Hematopoietic multipotent progenitor cell treated with erythropoietin and hydrocortisone succinate and interleukin-3 and kit ligand, for 17 days (in vitro differentiated cells): ENCODE data around the gene CHST12.
"Not testable (repeated sequence)": the region's sequence is repeated elsewhere in the genome, so short reads cannot be mapped to it uniquely, and the experiment has no call there.

Experiments
- DNase-seq: peaks from one replicate; pipeline ENCODE4 v3.0.0-alpha.2; 2015; ENCODE audit warnings: low spot score

Gene CHST12

DNA sequence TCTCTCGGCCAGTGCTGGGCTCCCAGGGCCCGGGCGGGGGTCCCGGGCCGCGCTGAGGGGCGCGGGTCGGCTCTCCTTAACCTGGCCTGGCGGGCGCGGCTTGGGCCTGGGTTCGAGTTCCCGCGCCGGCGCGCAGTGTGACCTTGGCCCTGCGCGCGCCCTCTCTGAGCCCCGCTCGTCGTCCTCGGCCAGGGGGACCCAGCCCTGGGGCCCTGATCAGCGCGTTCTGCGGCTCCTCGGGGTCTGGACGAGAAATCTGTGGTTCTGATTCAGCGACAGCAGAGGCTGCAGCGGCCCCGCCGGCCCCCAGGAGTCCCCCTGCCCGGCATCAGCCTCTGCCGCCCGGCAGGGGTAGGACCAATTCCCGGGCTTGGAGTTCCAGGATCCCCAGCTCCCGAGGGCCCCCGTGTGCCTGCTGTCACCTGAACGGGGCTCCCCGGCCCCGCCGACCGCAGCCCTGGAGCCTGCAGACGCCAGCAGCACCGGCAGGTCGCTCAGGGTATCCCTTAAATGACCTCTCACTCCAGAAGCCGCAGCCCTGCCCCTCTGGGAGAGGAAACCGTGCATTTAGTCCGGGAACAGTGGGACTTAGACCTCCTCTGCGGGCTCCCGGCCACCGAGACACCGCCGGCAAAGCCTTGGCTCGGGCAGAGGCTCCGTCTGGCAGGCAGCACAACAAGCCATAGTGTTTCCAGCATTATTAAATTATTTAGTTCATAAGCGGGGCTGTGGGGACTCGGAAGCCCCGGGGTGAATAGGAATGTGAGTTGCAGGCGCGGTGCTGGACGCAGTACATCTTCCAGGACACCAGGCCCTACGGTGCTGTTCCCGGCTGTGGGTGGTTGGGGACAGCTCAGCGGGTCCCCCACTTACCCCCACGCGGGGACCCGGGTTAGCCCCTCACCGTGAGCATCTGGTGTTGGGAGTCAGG is 572 bp downstream of the CHST12 start:
- no peak for DNase-seq

GRCh38 chr7:2404714-2405119 is 1.3 kb downstream of the CHST12 start:
- peak; percentile 13 for DNase-seq

- DNase-seq: no peak
Measured at GRCh38 chr7:2405201-2405600, 1.8 kb downstream of the CHST12 start.

DNA sequence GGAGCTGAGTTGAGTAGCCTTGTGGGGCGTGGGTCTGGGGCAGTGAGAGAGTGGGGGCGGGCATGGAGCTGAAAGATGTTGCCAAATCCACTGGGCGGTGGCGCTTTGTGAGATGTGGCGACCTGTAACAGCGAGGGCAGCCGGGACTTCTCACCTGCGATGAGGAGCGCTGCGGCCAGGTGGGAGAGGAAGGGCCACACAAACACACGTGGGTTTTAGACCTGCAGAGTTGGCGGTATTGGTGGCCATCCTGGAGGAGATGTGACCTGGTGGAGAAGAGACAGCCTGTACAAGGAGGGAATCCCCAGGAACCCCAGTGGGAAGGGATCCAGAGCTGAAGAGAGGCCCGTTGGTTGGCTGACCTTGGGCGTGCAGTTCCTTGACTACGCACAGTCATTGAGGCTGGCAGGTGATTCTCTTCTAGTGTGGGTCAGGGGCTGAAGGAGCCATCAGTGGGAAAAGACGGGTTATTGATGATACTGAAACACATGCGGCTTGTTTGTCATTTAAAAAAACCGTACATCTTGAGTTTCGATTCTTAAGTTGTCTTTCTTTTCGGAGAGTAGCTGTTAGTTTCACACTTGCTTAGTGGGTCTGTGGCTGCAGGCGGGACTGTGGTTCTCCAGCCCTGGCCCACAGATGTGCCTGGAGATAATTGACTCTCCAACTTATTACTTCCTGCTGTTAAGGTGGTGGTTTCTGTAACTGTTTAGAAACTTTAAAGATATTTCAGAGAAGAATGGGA is 2.4 kb downstream of the CHST12 start:
- DNase-seq: peak; percentile 50

- DNase-seq: no peak
Measured at GRCh38 chr7:2409745-2410414, 6.5 kb downstream of the CHST12 start.

DNA sequence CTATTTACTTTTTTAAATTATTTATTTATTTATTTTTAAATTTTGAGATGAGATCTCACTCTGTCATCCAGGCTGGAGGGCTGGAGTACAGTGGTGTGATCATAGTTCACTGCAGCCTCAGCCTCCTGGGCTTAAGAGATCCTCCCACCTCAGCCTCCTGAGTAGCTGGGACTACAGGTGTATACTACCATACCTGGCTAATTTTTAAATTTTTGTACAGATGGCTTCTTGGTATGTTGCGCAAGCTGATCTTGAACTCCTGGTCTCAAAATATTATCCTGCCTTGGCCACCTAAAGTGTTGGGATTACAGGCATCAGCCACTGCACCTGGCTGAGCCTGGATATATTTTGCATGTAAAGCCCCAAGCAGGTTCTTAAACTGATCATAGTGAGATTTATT is 7.6 kb downstream of the CHST12 start:
- no peak for DNase-seq

GRCh38 chr7:2411815-2412586 is 8.6 kb downstream of the CHST12 start:
- DNase-seq: no peak

DNA sequence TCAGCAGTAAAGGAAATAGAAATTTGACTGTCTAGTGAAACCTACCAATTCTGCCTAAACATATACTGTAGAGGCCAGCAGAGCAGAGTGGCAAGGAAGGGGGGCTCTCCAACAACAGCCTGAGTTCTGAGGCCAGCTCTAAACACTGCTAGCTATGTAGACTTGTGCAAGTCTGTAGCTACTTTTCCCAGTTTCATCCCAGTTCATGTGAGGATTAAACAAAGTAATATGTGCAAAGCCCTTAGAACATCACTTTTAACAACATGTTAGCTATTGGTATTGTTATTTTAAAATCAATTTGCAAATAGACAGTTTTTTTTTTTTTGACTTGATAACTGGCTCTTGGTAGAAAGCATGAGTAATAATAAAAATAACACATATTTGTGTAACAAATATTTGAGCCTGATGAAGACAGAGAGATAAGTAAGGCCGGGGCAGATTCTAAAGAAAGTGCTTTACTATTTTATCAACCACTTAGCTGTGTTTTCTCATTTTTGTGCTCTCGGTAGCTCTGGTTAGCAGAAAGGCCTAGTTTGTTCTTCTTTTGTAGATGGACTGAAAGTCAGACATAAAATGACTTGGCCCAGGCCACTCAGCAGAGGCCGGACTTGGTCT is 9.3 kb downstream of the CHST12 start:
- no peak for DNase-seq

GRCh38 chr7:2416063-2416462 is 12.7 kb downstream of the CHST12 start:
- no peak for DNase-seq

- DNase-seq: no peak
Measured at GRCh38 chr7:2416650-2417049, 13.2 kb downstream of the CHST12 start.

GRCh38 chr7:2417178-2417577 is 13.8 kb downstream of the CHST12 start:
- DNase-seq: not testable (repeated sequence)

DNA sequence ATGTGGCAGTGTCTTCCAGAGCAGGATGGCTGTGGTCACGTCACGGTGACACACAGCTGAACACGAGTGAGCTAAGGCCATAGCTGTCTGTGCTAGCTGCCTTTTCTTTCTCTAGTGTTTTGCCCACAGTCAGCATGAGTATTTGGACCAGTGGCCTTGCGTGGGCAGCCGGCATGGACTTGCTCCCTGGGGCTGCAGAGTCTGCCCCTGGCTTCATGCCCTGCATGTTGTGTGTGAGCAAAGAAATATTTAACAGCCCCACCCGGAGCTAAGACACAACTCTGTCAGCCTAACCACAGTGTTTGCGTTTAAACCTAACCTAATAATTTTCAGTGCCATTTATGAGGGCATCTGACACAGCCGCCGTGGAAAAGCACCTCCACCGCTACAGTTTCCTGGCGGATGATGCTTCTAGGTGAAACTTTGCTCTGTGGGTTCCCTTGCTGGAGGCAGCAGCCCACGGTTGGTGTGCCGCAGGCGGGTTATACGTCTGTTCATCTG is 14.6 kb downstream of the CHST12 start:
- DNase-seq: no peak

DNA sequence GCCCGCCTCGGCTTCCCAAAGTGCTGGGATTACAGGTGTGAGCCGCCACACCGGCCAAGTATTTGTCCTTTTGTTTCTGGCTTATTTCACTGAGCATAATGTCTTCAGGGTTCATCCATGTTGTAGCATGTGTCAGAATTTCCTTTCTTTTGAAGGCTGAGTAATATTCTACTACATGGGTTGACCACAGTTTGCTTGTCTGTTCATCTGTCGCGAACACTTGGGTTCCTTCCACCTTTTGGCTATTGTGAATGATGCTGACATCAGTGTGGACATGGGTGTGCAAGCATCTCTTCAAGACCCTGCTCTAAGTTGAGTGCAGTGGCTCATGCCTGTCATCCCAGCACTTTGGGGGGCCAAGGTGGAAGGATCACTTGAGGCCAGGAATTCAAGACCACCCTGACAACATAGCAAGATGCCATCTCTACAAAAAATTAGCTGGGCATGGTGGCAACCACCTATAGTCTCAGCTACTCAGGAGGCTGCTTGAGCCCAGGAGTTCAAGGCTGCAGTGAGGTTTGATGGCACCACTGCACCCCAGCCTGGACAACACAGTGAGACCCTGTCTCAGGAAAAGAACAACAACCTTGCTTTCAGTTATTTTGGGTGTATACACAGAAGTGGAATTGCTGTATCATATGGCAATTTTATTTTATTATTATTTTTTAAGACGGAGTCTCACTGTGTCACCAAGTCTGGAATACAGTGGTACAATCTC is 17.0 kb downstream of the CHST12 start:
- no peak for DNase-seq

DNA sequence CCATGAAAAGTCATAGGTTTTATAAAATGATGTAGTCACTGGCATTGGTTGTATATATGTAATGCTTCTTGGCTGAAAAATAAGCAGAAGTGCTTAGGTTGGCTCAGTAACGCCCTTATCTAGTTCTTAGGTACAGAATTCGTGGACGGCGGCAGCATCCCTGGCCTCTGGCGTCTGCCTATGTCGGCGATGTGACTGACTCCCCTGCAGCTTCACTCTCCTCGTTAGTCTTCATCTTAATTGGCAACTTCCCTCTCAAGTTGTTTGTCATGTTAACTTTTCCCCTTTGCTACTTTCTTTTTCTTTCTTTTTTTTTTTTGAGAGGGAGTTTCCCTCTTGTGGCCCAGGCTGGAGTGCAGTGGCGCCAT is 18.5 kb downstream of the CHST12 start:
- no peak for DNase-seq

GRCh38 chr7:2425749-2426148 is 22.3 kb downstream of the CHST12 start:
- no peak for DNase-seq

- peak; percentile 23 for DNase-seq
Measured at GRCh38 chr7:2431260-2431867, 28.0 kb downstream of the CHST12 start.

GRCh38 chr7:2432910-2433712 is 29.7 kb downstream of the CHST12 start:
- DNase-seq: no peak

DNA sequence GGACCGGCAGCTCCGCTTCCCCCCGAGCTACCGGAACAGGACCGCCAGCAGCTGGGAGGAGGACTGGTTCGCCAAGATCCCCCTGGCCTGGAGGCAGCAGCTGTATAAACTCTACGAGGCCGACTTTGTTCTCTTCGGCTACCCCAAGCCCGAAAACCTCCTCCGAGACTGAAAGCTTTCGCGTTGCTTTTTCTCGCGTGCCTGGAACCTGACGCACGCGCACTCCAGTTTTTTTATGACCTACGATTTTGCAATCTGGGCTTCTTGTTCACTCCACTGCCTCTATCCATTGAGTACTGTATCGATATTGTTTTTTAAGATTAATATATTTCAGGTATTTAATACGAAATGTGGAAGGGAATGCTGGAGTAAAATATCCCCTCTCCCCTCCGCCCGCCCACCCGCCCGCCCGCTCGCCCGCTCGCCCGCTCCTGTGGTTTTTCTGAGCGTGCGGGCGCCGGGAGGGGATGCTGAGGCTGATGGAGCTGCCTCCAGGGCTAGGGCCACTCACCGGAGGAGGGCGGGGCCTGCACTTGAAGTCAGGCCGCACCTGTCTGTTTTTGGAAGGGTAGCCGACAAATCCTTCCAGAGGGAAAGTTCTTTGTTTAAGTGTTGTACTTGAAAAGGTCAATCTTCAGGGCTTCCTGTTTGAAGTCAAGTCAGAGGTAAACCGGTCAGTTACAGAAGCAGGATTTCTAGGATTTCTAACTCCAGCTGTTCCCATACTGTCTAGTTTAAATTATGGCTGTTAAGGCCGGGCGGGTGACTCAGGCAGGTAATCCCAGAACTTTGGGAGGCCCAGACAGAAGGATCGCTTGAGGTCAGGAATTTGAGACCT is 30.5 kb downstream of the CHST12 start:
- DNase-seq: no peak
